ENCODE data around the gene MISP.

MISP gene

DNA sequence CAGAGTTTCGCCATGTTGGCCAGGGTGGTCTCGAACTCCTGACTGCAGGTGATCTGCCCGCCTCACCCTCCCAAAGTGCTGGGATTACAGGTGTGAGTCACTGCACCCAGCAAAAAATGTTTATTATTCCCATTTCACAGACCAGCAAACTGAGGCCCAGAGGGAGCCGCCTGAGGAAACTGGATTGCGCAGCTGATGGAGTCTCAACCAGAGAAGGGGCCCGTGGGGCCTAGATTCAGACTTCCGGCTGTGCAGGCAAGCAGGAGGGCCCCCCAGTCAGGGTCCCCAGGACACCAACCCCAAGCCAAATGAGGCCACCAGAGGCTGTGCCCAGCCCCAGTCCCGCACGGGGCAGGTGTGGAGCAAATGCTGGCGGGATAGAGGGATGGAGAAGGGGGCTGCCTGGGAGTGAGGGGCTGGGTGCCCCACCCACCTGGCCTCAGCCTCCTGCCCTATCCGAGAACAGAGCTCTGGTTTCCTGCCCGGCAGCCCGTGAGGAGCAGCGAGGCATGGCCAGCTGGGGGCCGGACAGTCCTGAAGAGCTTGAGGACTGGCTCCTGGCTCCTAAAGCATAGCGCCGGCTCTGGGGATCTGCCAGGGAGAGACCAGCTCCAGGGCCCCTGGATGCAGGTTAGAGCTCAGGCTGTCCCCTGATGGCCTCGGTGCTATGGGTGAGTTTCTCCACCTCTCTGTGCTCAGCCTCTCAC, 22.0 kb downstream of the MISP start:
- DNase-seq (ENCODE audit: low spot score): no peak

DNA sequence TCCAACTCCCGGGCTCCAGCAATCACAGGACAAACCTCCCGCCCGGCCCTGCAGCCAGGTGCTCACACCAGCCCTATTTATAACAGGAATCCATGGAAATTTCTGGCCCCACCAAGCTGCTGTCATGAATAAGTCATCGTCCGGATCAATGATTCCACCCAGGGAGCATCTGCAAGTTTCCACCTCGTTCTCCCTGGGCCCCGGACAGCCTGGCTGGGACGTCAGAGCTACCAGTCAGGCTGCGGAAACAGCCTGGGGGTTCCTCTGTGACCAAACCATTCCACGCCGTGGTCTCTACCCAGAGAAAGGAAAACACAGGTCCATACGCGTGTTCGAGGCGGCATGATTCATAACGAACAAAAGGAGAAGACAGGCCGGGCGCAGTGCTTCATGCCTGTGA, 25.6 kb downstream of the MISP start:
- DNase-seq (ENCODE audit: low spot score): no peak

DNA sequence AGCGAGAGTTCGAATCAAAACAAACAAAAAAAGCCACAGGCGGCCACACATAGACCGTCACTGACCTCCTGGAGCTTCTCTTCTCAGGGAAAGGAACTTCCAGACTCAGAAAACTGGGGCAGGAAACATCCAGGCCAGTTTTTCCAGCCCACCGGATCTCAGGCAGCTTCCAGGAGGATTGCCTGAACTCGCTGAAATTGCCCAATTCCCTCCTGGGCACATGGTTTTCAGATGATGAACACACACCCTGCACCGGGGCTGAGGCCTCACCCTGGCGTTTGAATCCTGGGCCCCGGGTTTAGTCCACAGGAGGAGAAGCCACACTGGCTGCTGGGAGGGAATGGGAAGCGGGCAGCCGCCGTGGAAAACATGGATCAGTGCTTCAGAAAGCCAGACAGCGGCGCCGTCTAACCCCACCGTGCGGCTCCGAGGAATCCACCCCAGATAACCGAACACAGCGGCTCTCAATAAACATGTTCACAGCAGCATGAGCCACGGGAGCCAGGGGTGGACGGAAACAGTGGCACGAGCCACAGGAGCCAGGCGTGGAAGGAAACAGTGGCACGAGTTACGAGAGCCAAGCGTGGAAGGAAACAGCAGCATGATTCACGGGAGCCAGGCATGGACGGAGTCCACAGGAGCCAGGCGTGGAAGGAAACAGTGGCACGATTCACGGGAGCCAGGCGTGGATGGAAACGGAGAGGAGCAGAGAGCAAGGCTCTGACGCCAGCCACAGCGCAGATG, 28.2 kb downstream of the MISP start:
- DNase-seq (ENCODE audit: low spot score): no peak

DNA sequence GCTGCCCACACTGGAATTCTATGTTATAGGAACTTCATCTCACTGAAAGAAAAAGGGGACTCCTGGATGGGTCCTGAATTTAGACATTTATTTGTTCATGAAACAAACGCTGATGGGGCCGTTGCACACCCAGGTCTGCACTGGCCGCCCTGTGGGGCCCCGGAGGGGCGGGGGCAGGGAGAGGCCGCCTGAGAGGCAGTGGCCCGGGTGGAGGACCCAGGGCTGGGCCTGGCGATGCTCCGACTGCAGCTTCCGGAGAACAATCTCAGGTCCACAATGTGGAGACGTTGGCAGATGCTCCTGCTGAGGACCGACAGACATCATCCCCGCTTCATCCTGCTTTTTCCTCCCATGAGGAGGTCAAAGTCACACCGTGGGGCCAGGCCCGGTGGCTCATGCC, 30.0 kb downstream of the MISP start:
- DNase-seq (ENCODE audit: low spot score): no peak

DNA sequence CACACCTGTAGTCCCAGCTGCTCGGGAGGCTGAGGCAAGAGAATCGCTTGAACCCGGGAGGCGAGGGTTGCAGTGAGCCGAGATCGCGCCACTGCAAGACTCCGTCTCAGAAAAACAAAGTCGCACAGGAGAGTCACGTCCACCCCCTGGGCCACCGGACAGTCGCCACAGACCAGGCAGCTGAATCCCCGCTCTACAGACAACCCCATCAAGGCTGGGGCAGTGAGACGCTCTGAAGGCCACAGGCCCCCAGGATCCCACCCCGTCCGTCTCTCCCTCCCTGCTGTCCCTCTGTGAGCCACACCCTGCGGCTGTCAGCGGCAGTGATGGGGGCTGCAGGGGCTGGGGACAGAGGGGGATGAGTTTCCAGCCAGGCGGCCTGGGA, 30.9 kb downstream of the MISP start:
- DNase-seq (ENCODE audit: low spot score): no peak

DNA sequence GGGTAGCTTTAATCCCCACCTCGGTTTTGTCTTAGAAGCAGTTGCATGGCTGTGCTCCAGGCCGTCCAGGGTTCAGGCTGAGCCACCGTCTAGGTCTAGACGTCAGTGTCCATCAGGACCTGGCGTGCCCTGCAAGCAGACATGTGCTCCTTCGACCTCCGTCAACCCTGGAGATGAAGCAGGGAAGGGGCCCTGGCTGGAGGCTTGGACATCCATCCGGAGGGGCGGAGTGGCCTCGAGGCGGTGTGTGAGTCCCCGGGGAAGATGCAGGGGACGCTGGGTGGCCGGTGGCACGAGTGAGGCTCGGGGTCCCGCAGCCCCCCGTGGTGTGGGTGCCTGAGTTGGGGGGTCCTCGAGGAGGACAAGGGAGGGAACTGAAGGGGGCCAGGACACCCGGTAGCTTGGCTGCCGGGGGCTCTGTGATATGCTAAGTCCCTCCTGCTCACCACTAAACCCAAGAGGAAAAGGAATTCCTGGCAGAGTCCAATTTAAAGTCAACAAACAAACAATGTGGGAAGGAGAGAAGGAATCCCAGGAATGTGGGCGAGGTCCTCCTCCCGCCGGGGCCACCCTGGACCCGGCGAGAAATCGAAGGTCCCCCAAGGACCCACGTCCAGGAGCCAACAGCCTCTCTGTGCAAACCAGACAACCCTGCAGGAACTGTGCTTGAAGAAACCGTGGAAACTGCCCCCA, 31.4 kb downstream of the MISP start:
- no peak for DNase-seq (ENCODE audit: low spot score)

DNA sequence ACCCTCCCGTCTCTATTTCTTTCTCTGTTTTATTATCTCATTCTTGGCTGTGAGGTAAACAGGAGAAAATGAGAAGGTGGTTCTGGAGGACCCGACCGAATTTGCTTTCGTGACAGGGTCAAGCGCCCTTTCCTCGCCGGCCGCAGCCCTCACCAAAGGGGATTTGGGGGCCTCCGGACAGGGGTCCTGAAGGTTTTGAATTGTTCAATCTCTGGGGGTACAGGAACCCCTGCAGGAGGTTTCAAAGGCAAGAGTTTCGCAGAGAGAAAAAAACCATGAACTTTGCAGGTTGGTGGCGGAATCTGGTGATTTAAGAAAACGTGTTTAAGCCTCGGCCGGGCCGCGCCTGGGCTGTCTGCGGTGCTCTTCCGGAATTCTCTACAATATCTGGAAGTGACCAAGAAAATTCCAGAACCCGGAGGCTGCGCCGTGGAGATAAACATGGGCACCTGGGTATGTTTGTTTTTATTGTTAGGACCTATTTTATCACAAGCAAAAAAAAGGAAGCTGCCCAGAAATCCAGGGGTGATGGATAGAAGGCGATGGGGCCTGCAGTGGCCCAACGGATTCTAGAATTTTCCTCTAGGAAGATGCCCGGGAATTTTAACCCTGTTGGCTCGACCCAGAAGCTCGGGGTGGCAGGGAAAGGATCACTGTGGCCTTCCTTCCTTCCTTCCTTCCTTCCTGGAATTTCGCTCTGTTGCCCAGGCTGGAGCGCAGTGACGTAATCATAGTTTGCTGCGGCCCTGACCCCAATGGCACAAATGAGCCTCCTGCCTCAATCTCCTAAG, 32.2 kb downstream of the MISP start:
- DNase-seq (ENCODE audit: low spot score): no peak

DNA sequence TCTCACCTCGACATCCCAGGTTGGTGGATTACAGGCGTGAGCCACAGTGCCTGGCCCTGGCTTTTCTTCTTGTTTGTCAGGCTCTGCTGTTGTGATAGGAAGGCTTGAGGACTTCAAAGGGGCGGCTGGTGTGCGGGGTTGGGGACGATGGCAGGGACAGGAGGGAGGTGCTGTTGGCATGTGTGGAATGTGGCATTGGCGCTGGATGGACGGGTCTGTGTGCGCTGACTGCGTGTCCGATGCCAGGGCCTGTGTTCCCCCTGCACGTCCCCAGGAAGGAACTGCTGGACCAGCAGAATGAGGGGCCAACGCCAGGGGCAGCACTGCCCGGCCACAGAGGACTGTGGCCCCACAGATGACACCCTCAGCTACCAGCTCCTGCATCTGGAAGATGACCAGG, 33.6 kb downstream of the MISP start:
- DNase-seq (ENCODE audit: low spot score): no peak

DNA sequence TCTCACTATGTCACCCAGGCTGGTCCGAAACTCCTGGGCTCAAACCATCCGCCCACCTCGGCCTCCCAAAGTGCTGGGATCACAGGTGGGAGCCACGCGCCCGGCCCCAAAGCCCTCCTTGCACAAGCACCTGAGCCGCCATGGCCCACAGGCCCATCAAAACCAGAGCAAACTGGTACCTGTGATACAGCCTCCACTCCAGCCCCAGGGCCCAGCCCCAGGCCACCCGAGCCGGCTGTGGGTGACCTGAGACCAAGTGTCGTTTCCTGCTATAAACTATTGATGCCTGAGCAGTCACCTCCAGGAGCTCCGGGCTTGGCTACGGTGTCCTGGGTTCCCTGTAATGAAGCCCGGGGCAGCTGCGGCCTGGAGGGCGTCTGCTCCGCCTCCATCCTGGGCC, 36.6 kb downstream of the MISP start:
- no peak for DNase-seq (ENCODE audit: low spot score)

DNA sequence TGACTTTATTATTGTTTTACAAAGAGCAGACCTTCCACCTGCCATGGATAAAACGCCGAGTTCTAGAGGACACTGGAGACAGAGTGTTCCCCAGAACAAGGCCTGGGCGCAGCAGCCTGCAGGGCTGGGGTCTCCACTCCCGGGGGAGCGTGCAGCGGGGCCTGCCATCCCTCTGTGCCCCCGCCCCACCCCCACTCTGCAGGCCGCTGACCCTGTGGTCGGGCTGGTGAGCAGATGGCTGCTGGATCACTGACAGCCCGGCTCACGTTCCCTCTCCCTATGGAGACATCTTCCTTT, 37.7 kb downstream of the MISP start:
- no peak for DNase-seq (ENCODE audit: low spot score)

DNA sequence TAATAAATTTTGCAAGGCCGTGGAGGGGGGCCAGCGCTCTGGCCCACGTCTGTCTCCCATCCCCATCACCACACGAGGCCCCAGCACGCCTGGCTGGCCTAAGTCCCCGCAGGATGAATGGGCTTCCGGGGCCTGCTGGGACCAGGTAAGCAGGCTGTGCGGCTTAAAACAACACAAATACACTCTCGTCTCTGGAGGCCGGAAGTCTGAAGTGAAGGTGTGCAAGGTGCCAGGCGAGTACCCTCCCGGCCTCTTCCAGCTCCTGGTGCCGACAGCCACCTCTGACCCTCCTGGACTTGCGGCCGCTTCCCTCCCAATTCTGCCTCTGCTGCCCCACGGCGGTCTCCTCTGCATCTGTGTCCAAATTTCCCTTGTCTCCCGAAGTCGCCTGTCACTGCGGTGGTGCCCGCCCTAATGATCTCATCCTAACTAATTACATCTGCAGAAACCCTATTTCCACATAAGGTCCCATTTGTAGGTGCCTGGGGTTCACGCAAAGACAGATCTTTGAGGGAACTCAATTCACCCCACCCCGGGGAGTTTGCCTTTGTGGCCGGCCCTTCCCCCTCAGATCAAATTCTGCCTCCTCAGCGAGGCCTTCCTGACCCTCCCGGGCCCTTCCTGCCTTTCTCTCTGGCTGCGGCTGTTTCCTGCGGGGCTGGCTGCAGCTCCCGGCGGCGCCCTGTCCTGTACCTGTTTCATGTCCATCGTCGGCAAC, 38.2 kb downstream of the MISP start:
- DNase-seq (ENCODE audit: low spot score): no peak

DNA sequence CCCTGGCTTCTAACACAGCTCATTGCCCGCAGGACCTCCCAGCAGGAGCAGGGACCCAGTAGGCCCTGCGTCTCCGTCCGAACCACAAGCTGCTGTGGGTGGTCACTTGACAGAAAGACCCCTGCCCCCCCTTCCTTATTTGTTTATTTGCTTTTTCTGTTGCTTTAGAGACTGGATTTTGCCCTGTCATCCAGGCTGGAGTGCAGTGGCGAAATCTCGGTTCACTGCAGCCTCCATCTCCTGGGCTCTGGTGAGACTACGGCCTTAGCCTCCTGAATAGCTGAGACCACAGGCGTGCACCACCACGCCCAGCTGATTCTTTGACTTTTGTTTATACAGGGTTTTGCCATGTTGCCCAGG, 38.8 kb downstream of the MISP start:
- DNase-seq (ENCODE audit: low spot score): no peak

DNA sequence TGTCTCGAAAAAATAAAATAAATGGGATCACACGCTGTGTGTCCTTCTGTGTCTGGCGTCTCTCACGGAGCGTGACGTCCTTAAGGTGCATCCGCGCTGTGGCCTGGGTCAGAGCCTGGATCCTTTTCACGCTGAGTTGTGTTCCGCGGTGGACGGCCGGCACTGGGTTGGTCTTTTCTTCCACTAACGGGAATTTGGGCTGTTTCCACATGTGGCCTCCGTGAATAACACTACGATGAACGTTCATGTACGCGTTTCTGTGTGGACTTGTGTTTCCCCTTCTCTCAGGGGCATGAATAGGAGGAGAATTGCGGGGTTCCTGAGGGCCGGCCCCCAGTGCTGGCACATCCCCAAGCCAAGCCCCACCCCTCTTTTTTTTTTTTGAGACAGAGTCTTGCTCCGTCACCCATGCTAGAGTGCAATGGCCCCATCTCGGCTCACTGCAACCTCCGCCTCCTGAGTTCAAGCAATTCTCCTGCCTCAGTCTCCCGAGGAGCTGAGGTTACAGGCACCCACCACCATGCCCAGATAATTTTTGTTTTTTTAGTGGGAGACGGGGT, 40.2 kb downstream of the MISP start:
- DNase-seq (ENCODE audit: low spot score): no peak

DNA sequence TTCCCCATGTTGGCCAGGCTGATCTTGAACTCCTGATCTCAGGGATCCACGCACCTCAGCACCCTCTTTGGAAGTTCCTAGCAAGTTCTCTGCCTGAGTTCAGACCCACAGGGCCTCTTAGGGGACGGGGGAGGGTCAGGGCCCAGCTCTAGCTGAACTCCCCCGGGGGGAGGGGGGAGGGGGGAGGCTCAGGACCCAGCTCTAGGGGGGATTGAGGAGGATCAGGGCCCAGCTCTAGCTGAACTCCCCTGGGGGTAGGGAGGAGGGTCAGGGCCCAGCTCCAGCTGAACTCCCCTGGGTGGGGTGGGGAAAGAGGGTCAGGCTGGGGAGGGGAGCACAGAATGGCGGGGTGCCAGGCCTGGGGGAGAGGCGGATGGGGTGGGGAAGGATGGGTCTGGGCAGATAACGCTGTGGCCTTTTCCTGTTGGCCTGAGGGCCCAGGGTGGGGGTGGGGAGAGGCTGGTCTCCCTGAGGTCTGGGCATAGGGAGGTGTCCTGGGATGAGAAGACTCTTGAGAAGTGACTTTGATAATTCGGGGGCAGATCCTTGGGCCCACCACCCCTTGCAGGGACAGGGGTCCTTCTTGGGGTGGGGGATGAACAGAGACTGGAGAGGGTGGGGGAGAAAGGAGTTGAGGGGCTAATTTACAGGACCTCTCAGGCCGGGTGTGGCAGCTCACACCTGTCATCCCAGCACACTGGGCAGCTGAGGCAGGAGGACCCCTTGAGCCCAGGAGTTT, 40.8 kb downstream of the MISP start:
- DNase-seq (ENCODE audit: low spot score): no peak

DNA sequence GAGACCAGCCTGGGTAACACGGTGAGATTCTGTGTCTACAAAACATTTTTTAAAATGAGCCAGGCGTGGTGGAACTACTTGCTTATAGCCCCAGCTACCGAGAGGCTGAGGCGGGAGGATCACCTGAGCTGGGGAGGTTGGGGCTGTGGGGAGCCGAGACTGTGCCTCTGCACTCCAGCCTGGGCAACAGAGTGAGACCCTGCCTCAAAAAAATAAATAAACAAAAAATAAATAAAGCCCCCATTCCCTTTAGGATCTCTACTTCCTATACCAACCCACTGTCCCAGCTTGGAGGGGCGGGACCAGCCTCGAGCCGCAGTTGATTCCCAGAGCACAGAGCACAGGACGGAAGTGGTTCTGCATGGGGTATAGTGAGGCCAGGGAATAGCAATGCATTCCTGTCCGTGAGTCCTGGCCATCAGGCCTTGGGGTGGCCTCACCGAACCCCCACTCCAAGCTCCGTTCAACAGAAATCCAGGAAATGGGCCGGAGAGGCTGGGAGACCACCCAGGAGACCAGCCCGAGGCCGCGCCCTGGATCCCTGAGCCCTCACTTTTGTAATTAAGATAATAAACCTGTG, 41.5 kb downstream of the MISP start:
- no peak for DNase-seq (ENCODE audit: low spot score)

DNA sequence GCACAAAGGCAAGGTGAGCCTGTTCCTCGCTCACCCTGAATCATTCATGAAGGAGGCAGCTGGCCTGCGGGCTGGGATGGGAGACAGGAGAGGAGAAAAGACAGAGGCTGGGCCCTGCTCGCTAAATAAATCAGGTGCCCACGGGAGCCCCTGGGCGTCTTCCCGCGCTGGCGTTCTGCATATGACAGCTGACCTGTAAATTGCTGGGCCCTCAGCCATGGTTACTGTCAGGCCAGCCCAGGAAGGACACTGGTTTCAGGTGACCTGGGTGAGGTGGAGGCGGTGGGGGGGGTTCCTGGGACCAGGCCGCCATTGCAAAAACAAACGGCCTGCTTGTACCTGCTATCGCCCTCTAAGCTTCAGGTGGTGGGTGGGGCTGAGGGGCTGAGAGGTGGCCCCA, 42.9 kb downstream of the MISP start:
- no peak for DNase-seq (ENCODE audit: low spot score)

DNA sequence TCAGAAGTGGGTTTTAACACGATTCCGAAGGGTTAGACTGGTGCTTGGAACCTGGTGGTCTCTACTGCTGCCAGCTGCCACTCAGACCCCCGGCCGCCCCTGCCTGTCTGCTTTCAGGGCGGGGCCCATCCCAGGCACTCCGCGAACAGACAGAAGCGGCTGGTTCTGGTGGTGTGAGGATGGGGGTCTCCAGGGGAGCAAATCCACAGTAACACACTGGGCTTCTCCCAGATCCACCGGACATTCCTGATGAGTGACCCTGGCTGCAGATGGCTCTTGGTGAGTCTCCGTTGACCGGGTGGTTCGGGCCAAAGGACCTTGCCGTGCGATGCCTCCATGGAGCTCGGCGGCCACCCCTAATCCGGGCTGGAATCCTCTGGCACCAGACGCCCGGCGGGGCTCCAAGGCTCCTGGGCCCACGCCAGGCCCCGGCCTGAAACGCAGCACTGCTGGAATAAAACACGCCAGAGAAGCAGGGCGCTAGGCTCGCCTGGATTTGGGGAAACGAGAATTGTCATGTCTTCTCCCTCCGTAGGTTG, 44.2 kb downstream of the MISP start:
- no peak for DNase-seq (ENCODE audit: low spot score)

DNA sequence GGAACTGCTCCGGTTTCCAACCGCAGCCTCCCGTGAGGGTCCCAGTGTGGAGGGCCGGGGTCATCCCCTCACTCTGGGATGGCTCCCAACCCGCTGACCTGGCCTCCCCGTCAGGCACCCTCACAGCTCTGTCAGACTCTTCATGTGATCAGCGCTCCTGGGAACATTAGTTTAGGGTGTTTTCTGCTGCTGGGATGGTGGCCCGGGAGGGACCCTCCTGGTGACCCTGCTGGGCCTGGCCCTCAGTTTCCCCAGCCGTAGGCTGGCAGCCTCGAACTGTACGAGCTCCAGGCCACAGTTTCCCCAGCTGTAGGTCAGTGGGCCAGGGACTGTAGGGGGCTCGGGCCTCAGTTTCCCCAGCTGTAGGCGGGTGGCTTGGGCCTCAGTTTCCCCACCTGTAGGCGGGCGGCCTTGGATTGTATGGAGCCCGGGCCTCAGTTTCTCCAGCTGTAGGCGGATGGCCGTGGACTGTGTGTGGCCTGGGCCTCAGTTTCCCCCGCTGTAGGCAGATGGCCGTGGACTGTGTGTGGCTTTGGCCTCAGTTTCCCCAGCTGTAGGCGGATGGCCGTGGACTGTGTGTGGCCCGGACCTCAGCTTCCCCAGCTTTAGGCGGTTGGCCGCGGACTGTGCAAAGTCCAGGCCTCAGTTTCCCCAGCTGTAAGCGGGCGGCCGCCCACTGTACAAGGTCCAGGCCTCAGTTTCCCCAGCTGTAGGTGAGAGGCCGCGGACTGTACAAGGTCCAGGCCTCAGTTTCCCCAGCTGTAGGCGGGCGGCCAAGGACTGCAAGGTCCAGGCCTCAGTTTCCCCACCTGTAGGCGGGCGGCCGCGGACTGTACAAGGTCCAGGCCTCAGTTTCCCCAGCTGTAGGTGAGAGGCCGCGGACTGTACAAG, 45.0 kb downstream of the MISP start:
- DNase-seq (ENCODE audit: low spot score): no peak
